ENCODE measurements around the gene COX6A2.
"Not testable (repeated sequence)": the region's sequence is repeated elsewhere in the genome, so short reads cannot be mapped to it uniquely, and the experiment has no call there.

The COX6A2 gene

GRCh38 chr16:31435341-31436220, 7.4 kb upstream of the COX6A2 start:
- no peak for DNase-seq

DNA sequence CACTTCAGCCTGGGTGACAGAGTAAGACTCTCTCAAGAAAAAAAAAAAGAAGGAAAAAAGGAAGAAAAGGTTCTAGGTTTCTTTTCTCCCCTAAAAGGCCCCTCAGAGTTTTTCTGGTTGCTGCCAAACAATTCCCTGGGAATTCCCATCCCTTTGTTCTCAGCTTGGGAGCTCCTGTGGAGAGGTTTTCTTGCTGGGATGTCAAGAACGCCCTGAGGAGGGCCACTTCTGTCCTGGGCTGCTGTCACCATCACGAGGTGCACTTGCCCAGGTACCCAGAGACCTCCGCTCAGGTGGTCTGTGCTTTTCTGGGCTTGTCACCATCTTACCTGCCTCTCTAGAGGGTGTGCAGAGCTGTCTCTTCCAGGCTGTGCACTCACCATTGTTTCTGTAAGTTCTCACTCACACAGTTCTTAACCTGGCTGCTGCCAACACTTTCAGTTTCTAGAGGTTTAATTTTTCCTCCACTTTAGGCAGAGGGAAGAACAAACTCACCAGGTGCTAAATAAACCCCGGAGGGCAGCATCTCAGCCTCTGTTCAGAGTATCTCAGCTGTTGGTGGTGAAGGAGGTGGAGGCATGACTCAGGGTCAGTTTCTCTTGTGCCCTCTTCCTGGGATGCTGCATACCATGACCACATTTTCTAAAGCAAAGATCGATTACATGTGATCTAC, 2.4 kb upstream of the COX6A2 start:
- no peak for DNase-seq

GRCh38 chr16:31429796-31430195, 1.6 kb upstream of the COX6A2 start:
- no peak for DNase-seq

GRCh38 chr16:31429314-31429713, 1.2 kb upstream of the COX6A2 start:
- no peak for DNase-seq

- no peak for DNase-seq
Measured at GRCh38 chr16:31428638-31429247, 583 bp upstream of the COX6A2 start.

- DNase-seq = no peak
Measured at GRCh38 chr16:31427441-31428278, 500 bp downstream of the COX6A2 start.

- no peak for DNase-seq
Measured at GRCh38 chr16:31423801-31424200, 4.4 kb downstream of the COX6A2 start.

DNA sequence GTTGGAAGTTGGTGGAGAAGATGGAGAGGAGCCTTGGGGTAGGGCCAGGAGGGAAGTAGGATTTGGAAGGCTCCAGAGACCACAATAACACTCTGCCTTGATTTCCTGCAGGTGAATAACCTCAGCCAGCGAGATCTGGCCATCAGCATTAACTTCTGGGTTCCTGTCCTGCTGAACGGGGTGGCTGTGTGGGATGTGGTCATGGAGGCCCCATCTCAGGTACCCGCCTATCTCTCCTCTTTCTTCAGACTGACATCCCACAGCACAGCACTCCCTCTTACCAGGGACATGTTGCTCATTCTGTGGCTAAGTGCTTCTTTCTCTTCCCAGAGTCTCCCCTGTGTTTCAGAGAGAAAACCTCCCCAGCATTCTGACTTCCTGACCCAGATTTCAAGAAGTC, 4.9 kb downstream of the COX6A2 start:
- DNase-seq = no peak

DNA sequence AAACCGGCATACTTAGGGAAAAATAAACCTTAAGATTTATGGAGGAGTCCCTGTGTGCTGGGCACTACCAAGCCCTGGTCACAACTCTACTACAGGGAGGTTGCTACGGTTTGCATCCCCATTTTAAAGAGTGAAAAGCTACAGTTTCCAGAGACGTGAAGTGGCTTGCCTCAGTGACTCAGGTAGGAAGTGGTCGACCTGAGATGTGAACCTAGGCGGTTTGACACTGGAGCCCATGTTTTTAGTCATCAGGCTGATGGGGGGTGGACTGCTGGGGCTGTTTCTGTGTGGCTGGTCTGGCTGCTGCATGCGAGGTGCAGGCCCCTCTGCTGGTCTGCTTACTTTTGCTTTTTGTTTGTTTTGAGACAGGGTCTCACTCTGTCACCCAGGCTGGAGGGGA, 6.6 kb downstream of the COX6A2 start:
- DNase-seq = no peak

DNA sequence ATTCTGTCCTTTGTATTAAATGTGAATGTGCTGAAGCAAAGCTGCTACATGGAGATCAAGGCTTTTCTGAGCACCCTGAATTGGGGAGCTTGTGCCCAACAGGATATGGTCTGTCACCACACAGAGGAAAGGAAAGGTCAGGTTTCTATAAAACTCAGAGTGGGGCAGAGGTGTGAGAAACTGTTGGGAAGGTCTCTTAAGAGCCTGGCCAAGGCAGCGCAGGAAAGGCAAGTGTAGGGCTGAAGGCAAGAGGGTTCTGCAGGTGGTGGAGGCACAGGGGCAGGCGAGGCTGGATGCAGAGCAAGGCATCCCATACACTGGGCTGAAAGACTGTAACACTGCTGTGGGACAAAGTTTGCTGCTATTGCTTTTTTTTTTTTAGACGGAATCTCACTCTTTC, 8.1 kb downstream of the COX6A2 start:
- DNase-seq = no peak

- no peak for DNase-seq
Measured at GRCh38 chr16:31417916-31418315, 10.2 kb downstream of the COX6A2 start.

DNA sequence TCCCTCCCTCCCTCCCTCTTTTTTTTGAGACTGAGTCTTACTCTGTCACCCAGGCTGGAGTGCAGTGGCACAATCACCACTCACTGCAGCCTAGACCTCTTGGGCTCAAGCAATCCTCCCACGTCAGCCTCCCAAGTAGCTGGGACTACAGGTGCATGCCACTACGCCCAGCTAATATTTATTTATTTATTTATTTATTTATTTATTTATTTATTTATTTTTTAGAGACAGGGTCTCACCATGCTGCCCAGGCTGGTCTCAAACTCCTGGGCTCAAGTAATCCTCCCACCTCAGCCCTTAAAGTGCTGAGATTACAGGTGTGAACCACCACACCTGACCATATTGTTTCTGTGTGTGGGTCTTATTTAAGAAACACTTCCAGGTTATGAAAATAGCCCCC, 11.1 kb downstream of the COX6A2 start:
- DNase-seq = not testable (repeated sequence)

- DNase-seq = no peak
Measured at GRCh38 chr16:31416371-31416770, 11.8 kb downstream of the COX6A2 start.

GRCh38 chr16:31414706-31415105, 13.5 kb downstream of the COX6A2 start:
- no peak for DNase-seq

- DNase-seq = no peak
Measured at GRCh38 chr16:31413943-31414342, 14.2 kb downstream of the COX6A2 start.

GRCh38 chr16:31413381-31413780, 14.8 kb downstream of the COX6A2 start:
- DNase-seq = no peak

GRCh38 chr16:31412750-31413149, 15.4 kb downstream of the COX6A2 start:
- DNase-seq = no peak

DNA sequence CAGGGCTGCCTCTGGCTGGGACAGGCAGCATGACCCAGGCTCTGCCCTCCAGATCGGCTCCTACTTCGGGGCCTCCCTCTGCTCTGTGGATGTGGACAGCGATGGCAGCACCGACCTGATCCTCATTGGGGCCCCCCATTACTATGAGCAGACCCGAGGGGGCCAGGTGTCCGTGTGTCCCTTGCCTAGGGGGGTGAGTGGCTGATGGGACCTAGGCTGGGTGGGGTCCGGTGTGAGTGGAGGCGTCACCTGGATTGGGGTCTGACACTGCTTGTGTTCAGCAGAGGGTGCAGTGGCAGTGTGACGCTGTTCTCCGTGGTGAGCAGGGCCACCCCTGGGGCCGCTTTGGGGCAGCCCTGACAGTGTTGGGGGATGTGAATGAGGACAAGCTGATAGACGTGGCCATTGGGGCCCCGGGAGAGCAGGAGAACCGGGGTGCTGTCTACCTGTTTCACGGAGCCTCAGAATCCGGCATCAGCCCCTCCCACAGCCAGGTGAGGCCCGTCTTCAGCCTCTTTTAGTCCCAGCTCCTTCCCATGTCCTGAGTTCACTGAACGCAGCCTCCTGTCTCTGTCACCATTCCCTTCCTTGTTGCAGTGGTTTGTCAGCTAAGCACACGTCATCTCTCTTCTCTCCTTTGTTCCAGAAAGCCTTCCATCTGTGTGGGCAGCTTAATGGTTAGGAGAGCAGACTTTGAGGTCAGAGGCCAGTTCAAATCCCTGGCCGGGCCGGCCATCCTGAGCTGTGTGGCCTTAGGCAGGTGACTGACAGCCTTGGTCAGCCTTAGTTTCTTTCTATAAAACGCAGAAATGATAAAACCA, 16.9 kb downstream of the COX6A2 start:
- DNase-seq = no peak

DNA sequence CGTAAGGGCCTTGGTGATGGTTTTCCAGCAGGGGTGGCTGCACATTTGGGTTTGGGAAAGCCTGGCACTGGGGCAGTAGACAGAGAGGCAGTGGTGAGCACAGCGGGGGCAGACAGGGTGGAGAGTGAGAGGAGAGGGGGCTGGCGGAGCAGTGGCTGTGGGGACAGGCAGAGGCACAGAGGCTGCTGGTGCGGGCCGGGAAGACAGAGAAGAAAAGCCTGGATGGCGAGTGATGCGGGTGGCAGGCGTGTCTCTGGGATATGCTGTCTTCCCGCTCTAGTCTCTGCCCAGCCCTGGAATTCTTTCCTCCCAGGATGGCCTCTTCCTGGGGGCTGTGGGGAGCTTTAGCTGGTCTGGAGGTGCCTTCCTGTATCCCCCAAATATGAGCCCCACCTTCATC, 18.1 kb downstream of the COX6A2 start:
- DNase-seq = no peak

DNA sequence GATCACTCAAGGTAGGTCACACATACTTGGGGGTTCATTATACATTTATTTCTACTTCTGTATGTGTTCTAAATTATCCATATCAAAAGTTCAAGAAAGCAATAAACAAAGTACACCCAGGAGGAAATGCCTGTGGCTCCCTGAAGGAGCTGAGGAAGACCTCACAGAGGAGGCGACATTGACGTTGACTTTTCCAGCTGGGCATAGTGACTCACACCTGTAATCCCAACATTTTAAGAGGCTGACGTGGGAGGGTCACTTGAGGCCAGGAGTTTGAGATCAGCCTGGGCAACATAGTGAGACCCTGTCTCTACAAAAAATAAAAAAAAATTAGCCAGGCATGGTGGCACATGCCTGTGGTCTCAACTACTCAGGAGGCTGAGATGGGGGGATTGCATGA, 18.7 kb downstream of the COX6A2 start:
- DNase-seq = no peak

GRCh38 chr16:31407406-31407805, 20.8 kb downstream of the COX6A2 start:
- no peak for DNase-seq
